NCI-H1105 (cell line): Measurements from ENCODE around the gene TUBA1A.
A peak's percentile ranks its signal among the peaks of the same experiment; 100 is the strongest.
"Not testable (repeated sequence)": the region's sequence is repeated elsewhere in the genome, so short reads cannot be mapped to it uniquely, and the experiment has no call there.

Experiments
- DNase-seq: peaks from one replicate; lab custom pipeline; 2025; lab: John Stamatoyannopoulos, UW

The TUBA1A gene

GRCh38 chr12:49200919-49201594 lies 12.2 kb upstream of the TUBA1A start:
- peak; percentile 67 for DNase-seq

- DNase-seq = peak; percentile 33
Measured at GRCh38 chr12:49198431-49199155, 9.7 kb upstream of the TUBA1A start.

- DNase-seq = no peak
Measured at GRCh38 chr12:49197256-49197655, 8.4 kb upstream of the TUBA1A start.

- DNase-seq = no peak
Measured at GRCh38 chr12:49195736-49196135, 6.9 kb upstream of the TUBA1A start.

- not testable (repeated sequence) for DNase-seq
Measured at GRCh38 chr12:49193746-49194145, 4.9 kb upstream of the TUBA1A start.

GRCh38 chr12:49191498-49191897 lies 2.6 kb upstream of the TUBA1A start:
- DNase-seq = not testable (repeated sequence)

GRCh38 chr12:49190974-49191373 lies 2.1 kb upstream of the TUBA1A start:
- DNase-seq = no peak

- peak; percentile 22 for DNase-seq
Measured at GRCh38 chr12:49189731-49190716, 1.1 kb upstream of the TUBA1A start.

GRCh38 chr12:49188201-49188915 lies 522 bp downstream of the TUBA1A start:
- DNase-seq = no peak

GRCh38 chr12:49187184-49187583 lies 1.7 kb downstream of the TUBA1A start:
- peak; percentile 37 for DNase-seq

- not testable (repeated sequence) for DNase-seq
Measured at GRCh38 chr12:49186307-49186706, 2.6 kb downstream of the TUBA1A start.

GRCh38 chr12:49184697-49185096 lies 4.2 kb downstream of the TUBA1A start:
- not testable (repeated sequence) for DNase-seq

- DNase-seq = not testable (repeated sequence)
Measured at GRCh38 chr12:49183214-49183950, 5.5 kb downstream of the TUBA1A start.

GRCh38 chr12:49174218-49174617 lies 14.7 kb downstream of the TUBA1A start:
- no peak for DNase-seq

- no peak for DNase-seq
Measured at GRCh38 chr12:49170924-49171323, 18.0 kb downstream of the TUBA1A start.

GRCh38 chr12:49165114-49165513 lies 23.8 kb downstream of the TUBA1A start:
- DNase-seq = no peak

GRCh38 chr12:49161901-49162300 lies 27.0 kb downstream of the TUBA1A start:
- DNase-seq = not testable (repeated sequence)

GRCh38 chr12:49161092-49161795 lies 27.6 kb downstream of the TUBA1A start:
- no peak for DNase-seq

GRCh38 chr12:49160399-49160798 lies 28.5 kb downstream of the TUBA1A start:
- DNase-seq = no peak

- no peak for DNase-seq
Measured at GRCh38 chr12:49154221-49154620, 34.7 kb downstream of the TUBA1A start.
